ENCODE results near the gene ZNF483. TPM values are rescaled to one million over a fixed set of nuclear protein-coding genes. Genes with fewer than 3 reads are reported as not detected.

The ZNF483 gene
- polyA plus RNA-seq, 3 donors: not detected

DNA sequence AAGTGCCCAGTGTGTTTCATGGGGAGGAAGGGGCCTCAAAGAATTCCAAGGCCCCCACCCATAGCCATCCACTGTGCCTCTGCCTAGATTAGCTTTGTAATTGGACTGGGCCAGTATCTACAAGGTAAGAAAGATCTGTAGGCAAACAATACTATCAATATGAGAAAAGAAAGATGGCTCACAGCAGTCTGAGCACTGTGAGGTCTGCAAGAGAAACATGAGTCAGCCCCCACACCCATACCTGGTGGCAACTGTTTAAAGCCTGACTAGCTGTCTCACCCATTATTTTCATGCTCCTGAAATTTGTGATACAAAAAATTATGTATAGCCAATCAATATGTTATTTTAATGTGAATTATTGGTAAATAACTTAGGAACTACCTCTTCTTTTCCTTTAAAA lies 10.0 kb upstream of the ZNF483 start:
- Histone ChIP-seq H3K27ac (ENCODE audit: low read depth in 1 of 2, low read length in 2 of 2) (no peak overlapping the region), H3K79me2 (ENCODE audit: insufficient read depth, low read length) (no peaks in the 10 kb centered on the region), H2AFZ (ENCODE audit: insufficient read depth, low read depth, low read length, poor library complexity, severe bottlenecking) (no peak overlapping the region), H3K9ac (ENCODE audit: insufficient read depth, low read length, poor library complexity, severe bottlenecking) (no peak overlapping the region), H3K36me3 (replicated peaks in 1 of 2; ENCODE audit: control insufficient read depth in 1 of 2, insufficient read depth in 2 of 2, low read length in 2 of 2) (no peaks in the 10 kb centered on the region), H3K4me2 (replicated peaks; ENCODE audit: extremely low read depth, low read length, poor library complexity, severe bottlenecking) (no peak overlapping the region), H3K4me1 (ENCODE audit: control insufficient read depth in 1 of 2, insufficient read depth in 2 of 2, low read length in 2 of 2) (no peaks in the 10 kb centered on the region), H4K20me1 (ENCODE audit: insufficient read depth, low read length) (no peaks in the 10 kb centered on the region), H3K4me3 (replicated peaks in 1 of 3; ENCODE audit: low read depth in 2 of 3, low read length in 3 of 3) (no peak overlapping the region), H3K27me3 (ENCODE audit: control insufficient read depth in 2 of 2, insufficient read depth in 2 of 2, low read length in 2 of 2) (no peaks in the 10 kb centered on the region), H3K9me3 (replicated peaks in 1 of 2; ENCODE audit: control insufficient read depth in 1 of 2, insufficient read depth in 1 of 2, low read length in 2 of 2) (peaks cover 7 to 29% of the 10 kb centered on the region in 2 donors)
- no peak for DNase-seq
- Mint-ChIP-seq H3K4me1 (no peaks in the 10 kb centered on the region), H3K4me3 (no peak overlapping the region), H3K27me3 (ENCODE audit: low read depth in 3 of 3) (peaks cover 3 to 14% (median 4%) of the 10 kb centered on the region in 3 donors), H3K27ac (no peak overlapping the region), H3K9me3 (peaks cover 12 to 51% (median 34%) of the 10 kb centered on the region in 7 donors), H3K36me3 (peaks cover 0 to 3% of the 10 kb centered on the region in 2 donors)
- intact Hi-C loops (cut with micrococcal nuclease): no loop called here
- TF ChIP-seq, protein P1, sequence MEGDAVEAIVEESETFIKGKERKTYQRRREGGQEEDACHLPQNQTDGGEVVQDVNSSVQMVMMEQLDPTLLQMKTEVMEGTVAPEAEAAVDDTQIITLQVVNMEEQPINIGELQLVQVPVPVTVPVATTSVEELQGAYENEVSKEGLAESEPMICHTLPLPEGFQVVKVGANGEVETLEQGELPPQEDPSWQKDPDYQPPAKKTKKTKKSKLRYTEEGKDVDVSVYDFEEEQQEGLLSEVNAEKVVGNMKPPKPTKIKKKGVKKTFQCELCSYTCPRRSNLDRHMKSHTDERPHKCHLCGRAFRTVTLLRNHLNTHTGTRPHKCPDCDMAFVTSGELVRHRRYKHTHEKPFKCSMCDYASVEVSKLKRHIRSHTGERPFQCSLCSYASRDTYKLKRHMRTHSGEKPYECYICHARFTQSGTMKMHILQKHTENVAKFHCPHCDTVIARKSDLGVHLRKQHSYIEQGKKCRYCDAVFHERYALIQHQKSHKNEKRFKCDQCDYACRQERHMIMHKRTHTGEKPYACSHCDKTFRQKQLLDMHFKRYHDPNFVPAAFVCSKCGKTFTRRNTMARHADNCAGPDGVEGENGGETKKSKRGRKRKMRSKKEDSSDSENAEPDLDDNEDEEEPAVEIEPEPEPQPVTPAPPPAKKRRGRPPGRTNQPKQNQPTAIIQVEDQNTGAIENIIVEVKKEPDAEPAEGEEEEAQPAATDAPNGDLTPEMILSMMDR (IDR thresholded peaks at IDR 0.05): no peak

DNA sequence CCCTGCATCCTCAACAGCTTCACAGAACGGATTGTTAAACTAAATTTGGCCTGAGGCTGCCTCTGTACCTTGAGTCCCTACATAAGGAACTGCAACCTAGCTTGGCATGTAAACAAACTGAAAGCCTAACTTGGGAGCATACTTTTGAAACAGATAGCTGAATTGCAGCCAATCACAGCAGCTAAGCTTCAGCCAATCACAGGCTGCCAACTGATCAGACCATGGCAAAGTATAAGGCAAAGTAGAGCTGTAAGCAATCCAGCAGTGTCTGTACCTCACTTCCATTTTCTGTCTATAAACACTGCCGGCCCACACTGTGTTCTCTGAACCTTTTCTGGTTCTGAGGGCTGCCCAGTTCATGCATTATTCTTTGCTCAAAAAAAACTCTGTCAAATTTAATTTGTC lies 8.9 kb upstream of the ZNF483 start:
- Mint-ChIP-seq H3K36me3 (peaks cover 0 to 3% of the 10 kb centered on the region in 2 donors), H3K27ac (no peak overlapping the region), H3K4me3 (no peak overlapping the region), H3K27me3 (ENCODE audit: low read depth in 3 of 3) (peaks cover 3 to 14% (median 4%) of the 10 kb centered on the region in 3 donors), H3K9me3 (peaks cover 13 to 46% (median 34%) of the 10 kb centered on the region in 7 donors), H3K4me1 (no peaks in the 10 kb centered on the region)
- H4K20me1 ChIP-seq (ENCODE audit: insufficient read depth, low read length): no peaks in the 10 kb centered on the region
- no peak overlapping the region for H3K27ac ChIP-seq (ENCODE audit: low read depth in 1 of 2, low read length in 2 of 2)
- TF ChIP-seq, protein P1 (IDR thresholded peaks at IDR 0.05): no peak
- H3K9ac ChIP-seq (ENCODE audit: insufficient read depth, low read length, poor library complexity, severe bottlenecking): no peak overlapping the region
- H3K4me1 ChIP-seq (ENCODE audit: control insufficient read depth in 1 of 2, insufficient read depth in 2 of 2, low read length in 2 of 2): no peaks in the 10 kb centered on the region
- no peak overlapping the region for H3K4me2 ChIP-seq (replicated peaks; ENCODE audit: extremely low read depth, low read length, poor library complexity, severe bottlenecking)
- peaks cover 7 to 21% of the 10 kb centered on the region in 2 donors for H3K9me3 ChIP-seq (replicated peaks in 1 of 2; ENCODE audit: control insufficient read depth in 1 of 2, insufficient read depth in 1 of 2, low read length in 2 of 2)
- 93% methylated on average over 2 of the region's 2 CpGs for WGBS (ENCODE audit: insufficient coverage)
- intact Hi-C loops (cut with micrococcal nuclease): no loop called here
- H3K36me3 ChIP-seq (replicated peaks in 1 of 2; ENCODE audit: control insufficient read depth in 1 of 2, insufficient read depth in 2 of 2, low read length in 2 of 2): no peaks in the 10 kb centered on the region
- no peaks in the 10 kb centered on the region for H3K79me2 ChIP-seq (ENCODE audit: insufficient read depth, low read length)
- no peak overlapping the region for H3K4me3 ChIP-seq (replicated peaks in 1 of 3; ENCODE audit: low read depth in 2 of 3, low read length in 3 of 3)
- H3K27me3 ChIP-seq (ENCODE audit: control insufficient read depth in 2 of 2, insufficient read depth in 2 of 2, low read length in 2 of 2): no peaks in the 10 kb centered on the region
- no peak for DNase-seq
- H2AFZ ChIP-seq (ENCODE audit: insufficient read depth, low read depth, low read length, poor library complexity, severe bottlenecking): no peak overlapping the region
